ENCODE measurements around the gene DNTT.
A peak's percentile ranks its signal among the peaks of the same experiment; 100 is the strongest.

Gene DNTT

DNA sequence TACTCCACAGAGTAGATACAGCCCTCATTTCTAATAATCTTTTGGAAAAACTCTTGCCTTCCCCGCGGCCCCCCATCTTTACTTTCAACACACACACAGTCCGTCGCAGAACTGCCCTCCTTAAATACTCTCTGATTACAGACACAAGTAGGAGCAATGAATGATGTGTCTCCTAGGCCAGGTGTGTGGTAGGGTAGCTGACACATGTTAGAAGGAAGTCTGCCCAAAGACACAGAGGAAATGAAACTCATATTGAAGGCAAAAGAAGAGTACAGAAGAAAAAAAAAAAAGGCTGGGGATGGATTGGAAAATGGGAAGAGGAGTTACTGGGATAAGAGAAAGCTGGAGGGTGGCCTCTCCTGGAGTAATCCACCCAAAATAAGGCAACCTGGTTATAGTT lies 39.9 kb downstream of the DNTT start:
- no peak for DNase-seq (ENCODE audit: low read depth)

DNA sequence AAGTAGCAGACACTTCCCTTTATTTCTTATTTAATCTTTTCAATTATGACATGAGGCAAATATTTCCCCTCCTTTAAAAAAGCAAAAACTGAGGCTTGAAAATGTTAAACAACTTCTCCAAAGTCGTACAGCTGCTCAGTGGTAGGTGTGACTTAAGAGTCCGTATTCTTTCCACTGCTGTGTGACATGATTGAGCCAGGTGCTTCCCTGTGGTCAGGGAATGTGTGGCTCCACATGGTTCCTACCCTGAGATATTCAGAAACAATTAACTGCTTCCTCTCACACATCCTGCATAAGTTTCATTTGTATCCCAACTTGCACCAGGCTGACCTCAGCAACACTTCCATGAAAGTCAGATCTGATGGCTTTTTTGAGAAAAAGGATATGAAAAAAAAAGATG lies 41.0 kb downstream of the DNTT start:
- no peak for DNase-seq (ENCODE audit: low read depth)

DNA sequence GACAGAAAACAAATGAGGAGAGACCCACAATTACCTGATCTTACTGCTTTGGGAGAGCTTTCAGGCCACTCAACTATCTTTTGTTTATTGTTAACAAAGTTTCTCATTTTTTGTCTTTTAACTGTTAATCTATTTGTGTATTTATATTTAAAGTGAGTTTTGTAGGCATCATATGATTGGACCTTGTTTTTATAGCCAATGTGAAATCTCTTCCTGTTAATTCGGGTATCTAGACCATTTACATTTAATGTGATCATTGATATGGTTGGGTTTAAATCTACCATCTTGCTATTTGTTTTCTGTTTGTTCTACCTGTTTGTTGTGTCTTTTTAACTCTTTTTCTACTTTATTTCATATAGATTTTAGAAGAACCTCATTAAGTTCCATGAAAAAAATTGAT lies 42.1 kb downstream of the DNTT start:
- no peak for DNase-seq (ENCODE audit: low read depth)

DNA sequence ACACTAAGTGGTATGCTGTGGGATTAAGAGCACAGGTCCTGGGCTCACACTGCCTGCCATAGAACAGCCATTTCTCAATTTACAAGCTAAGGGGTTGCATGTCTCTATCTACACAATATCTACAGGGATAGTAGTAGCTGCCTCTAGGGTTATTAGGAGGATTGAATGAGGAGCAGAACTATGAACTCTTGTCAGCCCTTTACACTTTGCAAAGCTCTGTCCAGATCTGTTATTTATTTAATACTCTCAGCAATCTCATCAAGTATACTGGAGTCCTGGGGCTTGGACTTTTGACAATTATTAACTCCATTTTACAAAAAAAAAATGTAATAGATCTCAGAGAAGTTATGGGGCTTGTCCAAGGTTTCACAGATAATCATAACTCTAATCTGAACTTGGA lies 47.8 kb downstream of the DNTT start:
- DNase-seq (ENCODE audit: low read depth) = no peak

DNA sequence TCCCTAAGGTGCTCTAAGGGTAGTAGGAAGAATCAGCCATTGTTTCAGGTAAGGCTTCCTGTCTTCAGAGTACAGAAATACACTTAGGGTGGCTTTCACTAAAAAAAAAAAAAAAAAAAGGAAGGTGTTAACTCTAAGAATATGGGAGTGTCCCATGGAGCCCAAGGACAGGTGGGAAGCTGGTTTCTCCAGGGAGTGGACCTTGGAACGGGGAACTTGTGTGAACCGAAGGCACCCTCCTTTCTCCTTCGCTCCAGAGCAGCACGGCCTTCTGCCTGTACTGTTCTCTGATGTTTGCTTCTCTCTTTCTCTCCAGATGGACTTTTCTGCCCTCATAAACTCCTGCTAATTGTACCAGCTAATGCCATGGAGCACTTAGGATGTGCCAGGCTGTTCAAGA lies 48.3 kb downstream of the DNTT start:
- DNase-seq (ENCODE audit: low read depth) = no peak

DNA sequence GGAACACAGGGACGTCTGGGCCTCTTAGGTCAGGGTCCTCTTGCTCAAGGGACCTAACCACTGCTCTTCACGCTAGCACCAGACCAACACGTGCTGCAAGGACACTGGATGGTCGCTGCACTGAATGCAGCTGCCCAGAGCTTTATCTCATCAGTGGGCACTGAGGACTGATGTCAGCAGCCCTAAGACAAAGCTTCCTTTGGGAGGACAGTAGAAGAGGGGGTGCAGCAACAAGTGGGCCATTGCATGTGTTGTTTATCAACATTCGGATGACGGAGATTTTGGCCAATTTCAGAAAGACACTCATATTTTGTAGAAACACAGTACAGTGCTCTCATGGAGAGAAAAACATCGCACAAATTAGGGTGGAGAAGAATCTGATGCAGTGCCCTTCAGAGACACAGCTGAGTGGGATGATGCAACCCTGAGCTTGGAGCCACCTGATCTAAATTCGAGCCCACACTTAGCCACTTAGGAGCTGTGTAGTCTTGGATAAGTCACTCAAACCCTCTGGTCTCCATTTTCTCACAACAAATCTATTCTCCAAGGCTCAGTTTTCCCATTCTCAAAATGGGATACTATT lies 52.9 kb downstream of the DNTT start:
- no peak for DNase-seq (ENCODE audit: low read depth)

DNA sequence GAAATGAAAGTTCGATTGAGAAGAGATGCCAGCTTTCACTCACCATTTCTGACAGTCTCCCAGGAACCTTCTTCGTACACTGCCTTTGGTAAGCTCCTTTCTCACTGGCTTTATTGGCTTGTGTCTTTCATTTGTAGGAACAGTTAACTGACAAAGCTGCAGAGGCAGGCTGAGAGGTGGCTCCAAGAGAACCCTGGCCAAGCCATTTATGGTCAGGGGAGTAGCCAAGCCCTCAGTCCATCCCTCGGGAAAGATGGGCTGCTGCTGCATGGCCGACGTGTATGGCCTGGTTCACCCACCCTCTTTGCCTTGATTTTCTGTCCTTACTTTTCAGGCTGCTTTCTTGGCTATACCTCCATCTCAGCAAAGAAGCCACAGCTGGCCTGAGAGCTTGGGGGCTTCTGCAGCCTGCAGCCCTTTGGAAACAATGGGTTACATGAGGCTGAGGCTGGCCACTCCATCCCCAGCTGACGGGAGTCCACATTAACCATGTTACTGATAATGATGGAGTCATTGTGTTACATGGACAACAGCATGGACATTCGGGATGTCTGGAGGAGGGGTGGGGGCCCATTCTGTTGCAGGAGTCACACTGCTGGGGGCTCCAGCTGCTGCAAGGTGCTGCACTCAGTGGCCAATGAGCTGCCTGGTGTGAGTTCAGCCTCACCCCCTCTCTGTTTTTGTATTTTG lies 54.8 kb downstream of the DNTT start, which contains the start of gene OPALIN:
Gene OPALIN, minus strand, starts transcription at position 152 of the 690 bp plus-strand sequence. Its CDS starts 106 bp downstream, at position 46.
- no peak for DNase-seq (ENCODE audit: low read depth)

DNA sequence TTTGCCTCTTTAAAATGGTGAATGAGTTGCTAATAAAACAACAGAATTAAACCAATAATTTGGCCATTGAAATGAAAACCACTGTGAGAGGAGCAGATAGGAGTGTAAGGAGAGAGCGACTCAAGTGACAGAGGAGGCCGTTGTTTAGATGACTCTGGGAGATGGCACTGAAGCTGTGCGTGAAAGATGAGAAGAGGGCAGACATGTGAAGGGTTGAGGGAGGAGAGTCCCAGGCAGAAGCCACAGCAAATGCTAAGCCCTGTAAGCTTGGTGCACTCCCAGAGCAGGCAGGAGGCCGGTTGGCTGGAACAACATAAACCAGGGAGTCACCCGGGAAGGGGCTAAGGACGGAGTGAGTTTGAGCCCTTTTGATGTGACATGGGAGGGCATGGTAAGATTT lies 55.4 kb downstream of the DNTT start:
- no peak for DNase-seq (ENCODE audit: low read depth)

DNA sequence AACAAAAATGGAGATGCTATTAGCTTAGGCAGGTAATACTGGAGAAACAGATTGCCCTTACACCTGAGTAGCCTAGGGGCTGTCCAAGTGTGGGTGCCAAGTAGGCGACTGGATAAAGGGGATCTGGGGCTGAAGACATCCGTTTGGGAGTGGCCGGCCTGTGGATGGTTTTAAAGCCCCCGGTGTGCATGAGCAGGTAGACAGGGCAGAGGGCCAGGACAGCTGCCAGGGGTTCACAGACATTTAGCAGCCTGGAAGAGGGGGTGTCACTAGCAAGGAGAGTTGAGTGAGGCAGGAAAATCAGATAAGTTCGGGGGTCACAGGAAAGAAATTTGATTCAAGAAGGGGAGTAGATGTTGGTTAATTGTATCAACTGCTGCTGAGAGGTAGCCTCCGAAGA lies 56.1 kb downstream of the DNTT start:
- DNase-seq (ENCODE audit: low read depth) = no peak

DNA sequence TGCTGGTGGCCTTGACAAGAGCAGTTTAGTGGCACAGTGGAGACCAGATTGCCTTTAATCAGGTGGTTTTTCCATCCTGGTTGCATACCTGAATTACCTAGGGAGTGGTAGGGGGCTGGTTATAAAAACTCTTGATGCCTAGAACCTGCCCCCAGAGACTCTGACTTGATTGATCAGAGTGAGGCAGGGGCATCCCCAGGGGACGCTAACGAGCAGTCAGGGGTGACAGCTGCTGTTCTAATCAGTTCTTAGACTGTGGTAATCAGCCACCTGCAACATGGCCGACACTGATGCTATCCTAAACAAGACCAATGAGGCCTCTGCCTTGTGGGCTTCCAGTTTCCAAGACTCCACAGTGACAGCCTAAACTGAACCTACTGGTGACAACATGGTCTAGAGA lies 56.5 kb downstream of the DNTT start:
- no peak for DNase-seq (ENCODE audit: low read depth)

DNA sequence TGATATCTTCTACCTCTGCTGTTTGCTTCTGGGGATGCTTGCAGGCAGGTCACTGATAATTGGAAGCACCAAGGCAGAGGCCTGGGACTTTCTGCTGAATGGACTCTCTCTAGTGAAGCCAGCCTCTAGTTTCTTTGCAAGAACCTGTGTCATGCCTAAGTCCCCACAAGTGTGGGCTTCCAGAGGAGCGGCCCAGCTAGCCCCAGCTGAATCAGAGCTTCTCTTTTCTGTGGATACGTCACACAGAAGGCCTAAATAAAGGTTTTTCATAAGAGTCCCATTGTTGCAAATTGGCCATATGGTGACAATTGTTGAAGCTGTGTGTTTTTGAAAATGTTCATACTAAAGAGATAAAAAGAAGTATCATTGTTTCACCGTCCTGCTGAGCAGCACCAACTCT lies 61.3 kb downstream of the DNTT start:
- no peak for DNase-seq (ENCODE audit: low read depth)

DNA sequence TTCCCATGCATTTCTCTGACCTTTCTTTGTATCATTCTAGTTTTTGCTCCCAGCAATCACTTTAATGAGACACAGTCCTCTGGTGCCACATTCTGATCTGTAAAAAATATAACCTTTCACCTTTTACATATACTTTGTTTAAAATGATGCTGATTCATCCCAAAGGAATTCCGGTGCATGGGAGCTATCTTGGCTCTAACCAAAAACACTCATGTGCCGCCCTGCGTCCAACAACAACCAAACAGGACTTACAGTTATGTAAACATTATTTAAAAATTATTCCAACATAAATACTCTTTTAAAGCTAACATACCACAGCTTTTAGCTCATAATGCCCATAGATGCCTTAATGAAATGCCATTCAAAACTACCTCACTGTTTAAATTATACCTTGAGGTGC lies 62.3 kb downstream of the DNTT start:
- DNase-seq (ENCODE audit: low read depth) = no peak

DNA sequence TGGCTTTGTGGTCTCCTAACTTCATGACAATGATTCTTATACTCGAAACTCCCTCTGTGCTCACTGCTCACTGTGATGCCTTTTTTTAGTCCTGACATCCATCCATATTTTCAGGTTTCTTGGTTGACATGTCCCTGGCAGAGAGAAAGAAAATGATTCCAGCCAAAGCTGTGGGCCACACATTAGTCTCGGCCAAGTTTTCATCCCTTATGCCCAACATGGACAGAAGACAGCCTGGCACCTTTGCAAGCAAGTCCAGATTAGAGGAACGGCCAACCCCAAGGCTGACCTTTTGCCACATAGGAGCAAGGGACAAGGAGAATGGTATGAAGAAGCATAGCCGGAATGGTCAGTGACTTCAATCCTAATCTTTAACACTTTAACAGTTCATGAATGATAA lies 63.2 kb downstream of the DNTT start:
- no peak for DNase-seq (ENCODE audit: low read depth)

DNA sequence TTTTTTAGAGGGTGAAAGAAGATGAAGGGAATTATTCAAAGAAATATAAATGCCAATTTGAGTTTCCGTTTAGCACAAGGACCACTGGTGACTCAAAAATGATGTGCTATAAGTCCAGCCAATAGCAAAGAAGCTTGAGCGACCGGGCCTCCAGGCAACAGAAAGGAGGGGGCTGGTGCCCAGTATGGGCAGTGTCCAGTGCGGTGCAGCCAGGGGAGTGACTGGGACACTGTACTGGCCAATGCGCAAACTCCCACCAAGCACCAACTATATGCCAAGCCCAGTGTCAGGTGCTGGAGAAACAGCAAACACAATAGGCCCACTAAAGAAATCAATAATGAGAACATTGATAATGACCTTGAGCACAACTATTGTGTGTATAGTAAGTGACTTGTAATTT lies 64.7 kb downstream of the DNTT start:
- DNase-seq (ENCODE audit: low read depth) = no peak

DNA sequence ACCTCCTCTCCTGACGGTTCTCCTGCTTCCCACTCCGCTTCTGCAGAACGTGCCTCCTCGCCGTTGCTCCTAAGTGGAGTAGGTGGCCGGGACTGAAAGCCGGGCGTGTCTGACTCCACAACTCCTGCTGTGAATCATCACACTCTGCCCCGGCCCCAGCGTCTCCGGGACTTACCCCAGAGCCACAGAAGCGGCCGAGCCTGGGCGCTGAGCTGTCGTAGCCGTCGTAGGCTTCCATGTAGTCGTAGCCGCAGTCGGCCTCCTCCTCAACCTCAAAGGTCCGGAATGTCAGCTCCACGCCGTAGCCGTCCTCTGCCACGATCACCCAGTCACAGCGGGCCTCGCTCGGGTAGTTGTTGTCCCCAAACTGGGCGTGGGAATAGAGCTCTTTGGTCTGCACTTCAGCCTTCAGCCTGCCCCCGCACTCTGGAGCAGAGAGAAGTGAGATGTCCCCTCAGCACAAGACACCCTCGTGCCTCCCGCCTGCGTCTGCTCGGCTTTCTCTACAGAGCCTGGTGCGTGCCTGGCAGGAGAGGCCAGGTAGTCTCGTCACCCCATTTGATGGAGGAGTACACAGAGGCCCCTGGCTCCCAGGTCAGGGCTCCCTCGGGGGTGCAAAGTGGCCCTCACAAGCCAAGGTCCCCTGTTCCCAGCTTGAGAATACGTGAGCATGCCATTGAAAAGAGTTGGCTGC lies 65.8 kb downstream of the DNTT start:
- DNase-seq (ENCODE audit: low read depth) = no peak

DNA sequence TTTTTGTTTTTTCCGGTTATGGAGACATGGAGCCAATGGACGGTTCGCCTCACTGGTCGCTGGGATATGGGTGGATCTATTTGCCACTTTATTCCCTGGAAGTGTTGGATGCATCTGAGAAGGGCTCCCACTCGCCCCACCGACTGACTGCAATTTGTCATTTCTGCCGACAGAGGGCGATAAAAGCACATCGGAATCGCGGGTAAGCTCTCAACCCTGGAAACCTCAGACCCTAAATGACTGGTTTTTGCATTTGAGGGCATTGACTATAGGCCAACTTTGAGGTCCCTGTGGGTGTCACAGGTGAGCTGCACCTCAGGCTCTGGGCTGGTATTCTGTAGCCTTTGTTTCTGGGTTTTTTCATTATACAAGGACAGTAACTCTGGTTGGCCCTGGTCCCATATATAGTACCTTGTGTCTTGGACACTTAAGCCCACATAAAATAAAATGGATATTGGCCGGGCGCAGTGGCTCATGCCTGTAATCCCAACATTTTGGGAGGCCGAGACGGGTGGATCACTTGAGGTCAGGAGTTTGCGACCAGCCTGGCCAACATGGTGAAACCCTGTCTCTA lies 66.4 kb downstream of the DNTT start:
- peak; percentile 23 for DNase-seq (ENCODE audit: low read depth)

DNA sequence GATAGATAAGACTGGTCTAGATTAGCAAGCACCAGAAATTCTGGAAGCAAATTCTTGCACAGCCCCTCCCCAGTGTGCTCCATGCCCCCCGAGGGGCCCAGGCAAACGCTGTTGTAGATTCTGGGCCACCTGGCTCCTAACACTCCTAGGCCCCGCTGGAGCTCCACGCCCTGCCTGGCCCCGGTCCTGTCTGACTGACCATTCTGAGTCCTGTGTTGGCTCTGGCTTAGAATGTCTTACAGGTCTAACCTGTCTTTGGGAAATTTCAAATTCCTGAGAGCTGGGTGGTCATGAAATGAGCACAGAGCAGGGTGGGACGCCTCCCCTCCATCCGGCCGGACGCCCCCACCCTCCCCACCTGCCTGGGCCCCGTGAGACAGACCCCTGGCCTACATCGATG lies 67.1 kb downstream of the DNTT start:
- no peak for DNase-seq (ENCODE audit: low read depth)

DNA sequence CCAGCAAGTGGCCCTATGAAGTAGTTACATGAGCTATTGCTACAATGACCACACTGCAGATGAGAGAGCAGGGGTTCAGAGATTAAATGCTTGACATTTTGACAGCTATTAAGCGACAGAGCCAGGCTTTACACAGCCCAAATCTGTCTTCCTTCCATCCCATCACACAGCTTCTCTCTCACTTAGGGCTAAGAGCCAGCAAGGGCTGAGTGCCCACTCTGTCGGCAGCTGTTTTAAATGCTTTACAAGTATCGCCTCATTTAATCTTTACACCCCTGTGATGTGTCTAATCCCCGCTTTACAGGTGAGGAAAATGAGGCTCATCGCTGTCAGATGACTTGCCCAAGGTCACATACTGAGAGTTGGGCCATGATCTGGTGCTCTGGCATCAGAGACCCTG lies 69.8 kb downstream of the DNTT start:
- DNase-seq (ENCODE audit: low read depth) = no peak

DNA sequence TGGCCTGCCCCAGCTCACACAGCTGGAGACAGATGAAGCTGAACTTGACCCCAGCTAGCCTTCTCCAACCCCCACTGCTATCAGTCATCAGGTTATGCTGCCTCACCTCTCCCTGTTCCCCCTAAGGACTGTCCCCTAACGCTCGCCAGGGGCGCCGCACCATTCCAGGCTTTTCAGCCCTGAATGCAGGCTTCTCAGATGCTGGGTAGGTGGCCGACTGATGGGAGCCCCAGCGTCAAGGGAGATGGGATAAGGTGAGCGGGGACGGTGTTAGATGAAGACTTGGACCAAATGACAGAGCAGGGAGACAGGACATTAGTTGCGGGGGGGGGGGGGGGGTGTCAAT lies 70.4 kb downstream of the DNTT start:
- no peak for DNase-seq (ENCODE audit: low read depth)

DNA sequence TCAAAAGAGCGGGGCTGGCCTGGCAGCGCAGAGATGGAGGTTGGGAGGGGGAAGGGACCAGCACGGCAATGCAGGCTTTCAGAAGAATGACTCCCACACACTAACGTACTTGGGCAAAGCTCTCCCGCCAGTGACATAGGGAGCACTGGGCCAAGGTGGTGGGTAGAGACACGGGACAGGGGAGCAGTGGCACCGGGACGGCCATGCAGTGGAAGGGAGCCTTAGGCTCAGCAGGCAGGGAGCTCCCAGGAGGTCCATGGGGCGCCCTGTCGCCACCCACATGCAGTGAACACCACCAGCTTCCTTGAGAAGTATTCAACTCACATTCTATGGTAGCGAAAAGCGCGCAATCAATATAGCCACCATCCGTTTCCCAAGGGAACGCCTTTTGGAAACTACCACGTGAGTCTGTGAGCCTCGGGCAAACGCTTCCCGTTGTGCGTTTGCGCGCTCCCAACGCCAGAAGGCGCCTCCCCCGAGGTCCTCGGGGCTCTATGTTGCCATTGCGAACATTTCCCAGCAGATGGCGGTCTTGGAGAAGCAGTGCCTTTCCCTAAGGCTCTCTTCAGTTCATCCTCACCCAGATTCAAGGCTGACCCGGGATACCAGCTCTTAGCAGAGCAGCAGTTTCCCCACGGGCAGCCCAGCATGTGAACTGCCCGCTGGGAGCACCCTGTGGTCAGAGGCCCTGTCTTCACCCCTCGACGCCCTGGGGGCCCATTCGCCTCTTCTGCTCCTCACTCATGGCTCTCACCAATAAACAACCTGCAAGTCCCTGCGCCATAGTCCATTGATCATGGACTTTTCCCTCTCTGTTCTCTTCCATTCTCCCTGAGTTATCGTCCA lies 71.0 kb downstream of the DNTT start:
- peak; percentile 46 for DNase-seq (ENCODE audit: low read depth)

DNA sequence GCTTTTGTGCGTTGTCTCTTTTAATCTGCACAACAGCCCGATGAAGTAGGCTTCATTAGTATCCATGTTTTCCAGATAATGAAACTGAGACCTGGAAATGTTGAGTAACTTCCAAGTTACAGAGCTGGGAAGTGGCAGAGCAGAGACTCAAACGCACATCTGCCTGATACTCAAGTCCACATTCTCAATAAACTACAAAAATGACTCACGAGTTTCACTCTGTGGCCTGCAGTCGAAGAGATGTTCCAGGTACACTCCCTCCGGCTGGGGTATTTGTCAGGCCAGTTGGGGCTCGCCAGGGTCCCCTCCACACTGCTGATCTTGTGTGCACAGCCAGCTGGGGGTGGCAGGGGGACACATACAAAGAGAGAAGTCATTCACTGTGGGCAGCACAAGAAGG lies 72.2 kb downstream of the DNTT start:
- no peak for DNase-seq (ENCODE audit: low read depth)

DNA sequence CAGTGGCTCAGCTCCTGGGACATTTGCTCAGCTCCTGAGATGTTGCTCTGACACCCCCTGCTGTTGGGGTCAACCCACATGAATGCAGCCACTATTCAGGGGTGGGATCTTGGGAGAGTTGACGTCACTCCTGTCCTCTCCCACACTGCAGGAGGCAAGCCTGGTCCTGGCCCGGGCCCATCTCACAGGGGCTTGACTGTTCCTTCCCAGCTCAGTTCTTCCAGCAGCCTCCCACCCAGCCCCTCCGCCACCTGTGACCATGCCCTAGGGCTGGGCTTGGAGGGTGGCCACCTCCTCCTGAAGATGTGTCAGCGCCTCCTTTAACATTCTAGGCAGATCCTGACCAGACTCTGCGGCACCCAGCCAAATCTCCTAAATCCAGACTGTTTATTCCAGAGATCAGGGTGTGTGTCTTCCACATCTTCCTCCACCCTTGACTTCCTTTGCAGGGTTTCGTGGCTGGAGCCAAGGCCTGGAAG lies 73.6 kb downstream of the DNTT start:
- no peak for DNase-seq (ENCODE audit: low read depth)
